ENCODE results near the gene IFIH1. TPM values are rescaled to one million over a fixed set of nuclear protein-coding genes. Genes with fewer than 3 reads are reported as not detected.

Gene IFIH1
- total RNA-seq, 1 donor from 2014 or later = 2.1 TPM

GRCh38 chr2:162244541-162245031 lies 73.9 kb downstream of the IFIH1 start:
- Histone ChIP-seq H3K27me3 (ENCODE audit: control insufficient read depth in 3 of 3, insufficient read depth in 3 of 3, low read length in 3 of 3) (no peaks in the 10 kb centered on the region), H3K4me1 (ENCODE audit: control insufficient read depth in 3 of 3, insufficient read depth in 3 of 3, low read length in 3 of 3) (peaks cover 0 to 6% (median 0%) of the 10 kb centered on the region in 3 donors), H3K27ac (ENCODE audit: low read depth, low read length) (peak overlapping the region; percentile 57), H3K36me3 (ENCODE audit: control insufficient read depth in 3 of 3, insufficient read depth in 3 of 3, low read length in 3 of 3) (no peaks in the 10 kb centered on the region), H3K9ac (ENCODE audit: low read depth in 1 of 3, low read length in 3 of 3) (no peak overlapping the region), H3K9me3 (ENCODE audit: control insufficient read depth in 3 of 3, low read length in 3 of 3) (no peaks in the 10 kb centered on the region), H3K4me3 (ENCODE audit: low read length in 3 of 3) (no peak overlapping the region)

GRCh38 chr2:162243715-162244114 lies 74.8 kb downstream of the IFIH1 start:
- no peaks in the 10 kb centered on the region for H3K9me3 ChIP-seq (ENCODE audit: control insufficient read depth in 3 of 3, low read length in 3 of 3)
- H3K27ac ChIP-seq (ENCODE audit: low read depth, low read length) = no peak overlapping the region
- no peak overlapping the region for H3K9ac ChIP-seq (ENCODE audit: low read depth in 1 of 3, low read length in 3 of 3)
- H3K4me1 ChIP-seq (ENCODE audit: control insufficient read depth in 3 of 3, insufficient read depth in 3 of 3, low read length in 3 of 3) = peaks cover 0 to 6% (median 0%) of the 10 kb centered on the region in 3 donors
- no peaks in the 10 kb centered on the region for H3K27me3 ChIP-seq (ENCODE audit: control insufficient read depth in 3 of 3, insufficient read depth in 3 of 3, low read length in 3 of 3)
- H3K4me3 ChIP-seq (ENCODE audit: low read length in 3 of 3) = peak overlapping the region in 1 of 3 donors; percentile 57
- H3K36me3 ChIP-seq (ENCODE audit: control insufficient read depth in 3 of 3, insufficient read depth in 3 of 3, low read length in 3 of 3) = no peaks in the 10 kb centered on the region

GRCh38 chr2:162243294-162243693 lies 75.2 kb downstream of the IFIH1 start, which contains the start of gene FAP:
Gene FAP, minus strand, starts transcription at chr2:162243445. Its CDS starts 118 bp downstream, at chr2:162243327.
- Histone ChIP-seq H3K36me3 (ENCODE audit: control insufficient read depth in 3 of 3, insufficient read depth in 3 of 3, low read length in 3 of 3) (no peaks in the 10 kb centered on the region), H3K27ac (ENCODE audit: low read depth, low read length) (peak within 1 kb of the TSS; percentile 61), H3K9ac (ENCODE audit: low read depth in 1 of 3, low read length in 3 of 3) (peak within 1 kb of the TSS in 1 of 3 donors; percentile 47), H3K4me1 (ENCODE audit: control insufficient read depth in 3 of 3, insufficient read depth in 3 of 3, low read length in 3 of 3) (peaks cover 0 to 6% (median 0%) of the 10 kb centered on the region in 3 donors), H3K27me3 (ENCODE audit: control insufficient read depth in 3 of 3, insufficient read depth in 3 of 3, low read length in 3 of 3) (no peaks in the 10 kb centered on the region), H3K4me3 (ENCODE audit: low read length in 3 of 3) (peak within 1 kb of the TSS; percentile 47 to 57 (median 53)), H3K9me3 (ENCODE audit: control insufficient read depth in 3 of 3, low read length in 3 of 3) (no peaks in the 10 kb centered on the region)

- peak overlapping the region; percentile 61 for H3K27ac ChIP-seq (ENCODE audit: low read depth, low read length)
- no peaks in the 10 kb centered on the region for H3K36me3 ChIP-seq (ENCODE audit: control insufficient read depth in 3 of 3, insufficient read depth in 3 of 3, low read length in 3 of 3)
- H3K4me1 ChIP-seq (ENCODE audit: control insufficient read depth in 3 of 3, insufficient read depth in 3 of 3, low read length in 3 of 3) = peaks cover 0 to 6% (median 0%) of the 10 kb centered on the region in 3 donors
- H3K27me3 ChIP-seq (ENCODE audit: control insufficient read depth in 3 of 3, insufficient read depth in 3 of 3, low read length in 3 of 3) = no peaks in the 10 kb centered on the region
- peak overlapping the region; percentile 47 to 57 (median 53) for H3K4me3 ChIP-seq (ENCODE audit: low read length in 3 of 3)
- H3K9me3 ChIP-seq (ENCODE audit: control insufficient read depth in 3 of 3, low read length in 3 of 3) = no peaks in the 10 kb centered on the region
- H3K9ac ChIP-seq (ENCODE audit: low read depth in 1 of 3, low read length in 3 of 3) = peak overlapping the region in 1 of 3 donors; percentile 47
Measured at GRCh38 chr2:162242586-162243280, 75.8 kb downstream of the IFIH1 start.

- H3K27me3 ChIP-seq (ENCODE audit: control insufficient read depth in 3 of 3, insufficient read depth in 3 of 3, low read length in 3 of 3) = no peaks in the 10 kb centered on the region
- no peak overlapping the region for H3K27ac ChIP-seq (ENCODE audit: low read depth, low read length)
- no peaks in the 10 kb centered on the region for H3K36me3 ChIP-seq (ENCODE audit: control insufficient read depth in 3 of 3, insufficient read depth in 3 of 3, low read length in 3 of 3)
- H3K4me1 ChIP-seq (ENCODE audit: control insufficient read depth in 3 of 3, insufficient read depth in 3 of 3, low read length in 3 of 3) = peaks cover 0 to 6% (median 0%) of the 10 kb centered on the region in 3 donors
- peak overlapping the region in 1 of 3 donors; percentile 46 for H3K4me3 ChIP-seq (ENCODE audit: low read length in 3 of 3)
- no peaks in the 10 kb centered on the region for H3K9me3 ChIP-seq (ENCODE audit: control insufficient read depth in 3 of 3, low read length in 3 of 3)
- no peak overlapping the region for H3K9ac ChIP-seq (ENCODE audit: low read depth in 1 of 3, low read length in 3 of 3)
Measured at GRCh38 chr2:162241571-162241970, 76.9 kb downstream of the IFIH1 start.

GRCh38 chr2:162234620-162235462 lies 83.6 kb downstream of the IFIH1 start:
- Histone ChIP-seq H3K9ac (ENCODE audit: low read depth in 1 of 3, low read length in 3 of 3) (no peak overlapping the region), H3K27ac (ENCODE audit: low read depth, low read length) (no peak overlapping the region), H3K4me1 (ENCODE audit: control insufficient read depth in 3 of 3, insufficient read depth in 3 of 3, low read length in 3 of 3) (peaks cover 0 to 2% (median 0%) of the 10 kb centered on the region in 3 donors), H3K4me3 (ENCODE audit: low read length in 3 of 3) (no peak overlapping the region), H3K9me3 (ENCODE audit: control insufficient read depth in 3 of 3, low read length in 3 of 3) (no peaks in the 10 kb centered on the region), H3K27me3 (ENCODE audit: control insufficient read depth in 3 of 3, insufficient read depth in 3 of 3, low read length in 3 of 3) (no peaks in the 10 kb centered on the region), H3K36me3 (ENCODE audit: control insufficient read depth in 3 of 3, insufficient read depth in 3 of 3, low read length in 3 of 3) (no peaks in the 10 kb centered on the region)

GRCh38 chr2:162233197-162233596 lies 85.3 kb downstream of the IFIH1 start:
- no peaks in the 10 kb centered on the region for H3K27me3 ChIP-seq (ENCODE audit: control insufficient read depth in 3 of 3, insufficient read depth in 3 of 3, low read length in 3 of 3)
- no peak overlapping the region for H3K4me3 ChIP-seq (ENCODE audit: low read length in 3 of 3)
- no peak overlapping the region for H3K27ac ChIP-seq (ENCODE audit: low read depth, low read length)
- H3K9ac ChIP-seq (ENCODE audit: low read depth in 1 of 3, low read length in 3 of 3) = no peak overlapping the region
- H3K9me3 ChIP-seq (ENCODE audit: control insufficient read depth in 3 of 3, low read length in 3 of 3) = no peaks in the 10 kb centered on the region
- no peaks in the 10 kb centered on the region for H3K36me3 ChIP-seq (ENCODE audit: control insufficient read depth in 3 of 3, insufficient read depth in 3 of 3, low read length in 3 of 3)
- H3K4me1 ChIP-seq (ENCODE audit: control insufficient read depth in 3 of 3, insufficient read depth in 3 of 3, low read length in 3 of 3) = peaks cover 0 to 2% (median 0%) of the 10 kb centered on the region in 3 donors

- H3K9me3 ChIP-seq (ENCODE audit: control insufficient read depth in 3 of 3, low read length in 3 of 3) = no peaks in the 10 kb centered on the region
- H3K27ac ChIP-seq (ENCODE audit: low read depth, low read length) = no peak overlapping the region
- H3K9ac ChIP-seq (ENCODE audit: low read depth in 1 of 3, low read length in 3 of 3) = no peak overlapping the region
- H3K36me3 ChIP-seq (ENCODE audit: control insufficient read depth in 3 of 3, insufficient read depth in 3 of 3, low read length in 3 of 3) = no peaks in the 10 kb centered on the region
- no peak overlapping the region for H3K4me3 ChIP-seq (ENCODE audit: low read length in 3 of 3)
- peaks cover 0 to 2% (median 0%) of the 10 kb centered on the region in 3 donors for H3K4me1 ChIP-seq (ENCODE audit: control insufficient read depth in 3 of 3, insufficient read depth in 3 of 3, low read length in 3 of 3)
- H3K27me3 ChIP-seq (ENCODE audit: control insufficient read depth in 3 of 3, insufficient read depth in 3 of 3, low read length in 3 of 3) = no peaks in the 10 kb centered on the region
Measured at GRCh38 chr2:162232671-162233070, 85.8 kb downstream of the IFIH1 start.

- Histone ChIP-seq H3K27ac (ENCODE audit: low read depth, low read length) (no peak overlapping the region), H3K36me3 (ENCODE audit: control insufficient read depth in 3 of 3, insufficient read depth in 3 of 3, low read length in 3 of 3) (no peaks in the 10 kb centered on the region), H3K4me1 (ENCODE audit: control insufficient read depth in 3 of 3, insufficient read depth in 3 of 3, low read length in 3 of 3) (peaks cover 0 to 2% (median 0%) of the 10 kb centered on the region in 3 donors), H3K27me3 (ENCODE audit: control insufficient read depth in 3 of 3, insufficient read depth in 3 of 3, low read length in 3 of 3) (no peaks in the 10 kb centered on the region), H3K4me3 (ENCODE audit: low read length in 3 of 3) (no peak overlapping the region), H3K9ac (ENCODE audit: low read depth in 1 of 3, low read length in 3 of 3) (no peak overlapping the region), H3K9me3 (ENCODE audit: control insufficient read depth in 3 of 3, low read length in 3 of 3) (no peaks in the 10 kb centered on the region)
Measured at GRCh38 chr2:162232027-162232426, 86.5 kb downstream of the IFIH1 start.

Measured in skeletal muscle tissue (tissue), 4 donors.